RWPE2 (cell line): ENCODE results near the gene ZBTB3.
A peak's percentile ranks its signal among the peaks of the same experiment; 100 is the strongest.

ENCODE experiments used
- ATAC-seq: fragments of 200-7000 bp; cut with Tn5 transposase; 3 replicates; pipeline ENCODE4 v1.9.1; 2021; ENCODE audit warnings: low read depth
- DNase-seq: peaks from one replicate; pipeline ENCODE4 v3.0.0-alpha.2; 2020; ENCODE audit warnings: low spot score
- H3K27ac ChIP-seq: fragments of 450-650 bp; 2 replicates; pipeline ENCODE4 v1.5.1; 2017; ENCODE audit warnings: mild to moderate bottlenecking; ENCODE audit not compliant: poor library complexity, severe bottlenecking
- H3K27me3 ChIP-seq: fragments of 250-450 bp; sonication (Bioruptor Pico); 2 replicates; pipeline ENCODE4 v1.5.1; 2021; ENCODE audit warnings: mild to moderate bottlenecking, moderate library complexity; ENCODE audit not compliant: insufficient read depth, poor library complexity, severe bottlenecking
- H3K36me3 ChIP-seq: fragments of 250-450 bp; sonication (Bioruptor Pico); 2 replicates; pipeline ENCODE4 v1.5.1; 2020; ENCODE audit warnings: low read depth, mild to moderate bottlenecking, moderate library complexity
- H3K4me1 ChIP-seq: fragments of 250-450 bp; sonication (Bioruptor Pico); 2 replicates; pipeline ENCODE4 v1.5.1; 2021; ENCODE audit warnings: mild to moderate bottlenecking, moderate library complexity; ENCODE audit not compliant: insufficient read depth, poor library complexity, severe bottlenecking
- H3K4me3 ChIP-seq: fragments of 250-450 bp; sonication (Bioruptor Pico); 2 replicates; pipeline ENCODE4 v1.5.1; 2021; ENCODE audit warnings: mild to moderate bottlenecking, moderate library complexity; ENCODE audit not compliant: severe bottlenecking
- H3K9me3 ChIP-seq: fragments of 250-450 bp; sonication (Bioruptor Pico); 2 replicates; pipeline ENCODE4 v1.5.1; 2021; ENCODE audit warnings: mild to moderate bottlenecking, moderate library complexity; ENCODE audit not compliant: severe bottlenecking
- CTCF ChIP-seq: fragments of 450-650 bp; IDR thresholded peaks from one replicate; pipeline ENCODE4 v1.5.1; 2017; ENCODE audit warnings: mild to moderate bottlenecking, moderate library complexity; ENCODE audit not compliant: poor library complexity, severe bottlenecking

ZBTB3 gene

GRCh38 chr11:62787005-62787759, 33.2 kb upstream of the ZBTB3 start, which contains the start of gene TMEM179B:
TMEM179B (plus strand) TSS chr11:62787402; CDS start chr11:62787432, 30 bp downstream.
- H3K4me3 ChIP-seq = peak within 1 kb of the TSS; percentile 89
- DNase-seq (peak; percentile 98), ATAC-seq (peak; percentile 66)
- peak within 1 kb of the TSS; percentile 90 for H3K27ac ChIP-seq
- no peaks in the 10 kb centered on the region for H3K27me3 ChIP-seq
- H3K9me3 ChIP-seq = no peaks in the 10 kb centered on the region
- peak; percentile 79 for TF ChIP-seq CTCF
- peaks cover 36% of the 10 kb centered on the region for H3K36me3 ChIP-seq
- peaks cover 8% of the 10 kb centered on the region for H3K4me1 ChIP-seq

DNA sequence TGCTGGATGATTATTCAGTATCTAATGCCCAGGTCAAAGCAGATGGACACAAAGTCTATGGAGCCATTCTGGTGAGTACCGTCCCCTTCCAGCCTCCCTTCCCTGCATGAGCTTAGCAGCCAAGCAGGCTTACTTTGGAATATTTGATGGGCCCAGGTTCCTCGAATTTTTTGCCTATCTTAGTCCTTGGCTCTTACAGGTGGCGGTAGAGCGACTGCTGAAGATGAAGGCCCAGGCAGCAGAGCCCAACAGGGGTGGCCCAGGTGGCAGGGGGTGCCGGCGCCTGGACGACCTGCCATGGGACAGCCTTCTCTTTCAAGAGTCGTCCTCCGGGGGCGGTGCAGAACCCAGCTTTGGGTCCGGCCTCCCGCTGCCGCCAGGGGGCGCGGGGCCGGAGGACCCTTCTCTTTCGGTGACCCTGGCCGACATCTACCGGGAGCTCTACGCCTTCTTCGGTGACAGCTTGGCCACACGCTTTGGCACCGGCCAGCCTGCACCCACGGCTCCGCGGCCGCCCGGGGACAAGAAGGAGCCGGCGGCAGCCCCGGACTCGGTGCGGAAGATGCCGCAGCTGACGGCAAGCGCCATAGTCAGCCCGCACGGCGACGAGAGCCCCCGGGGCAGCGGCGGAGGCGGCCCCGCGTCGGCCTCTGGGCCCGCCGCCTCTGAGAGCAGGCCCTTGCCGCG, 32.5 kb upstream of the ZBTB3 start:
- peak; percentile 80 for DNase-seq
- no peaks in the 10 kb centered on the region for H3K27me3 ChIP-seq
- H3K4me1 ChIP-seq = peaks cover 6% of the 10 kb centered on the region
- TF ChIP-seq CTCF = peak; percentile 97
- peak overlapping the region; percentile 90 for H3K27ac ChIP-seq
- H3K4me3 ChIP-seq = peak overlapping the region; percentile 89
- peaks cover 31% of the 10 kb centered on the region for H3K36me3 ChIP-seq
- H3K9me3 ChIP-seq = no peaks in the 10 kb centered on the region
- peak; percentile 66 for ATAC-seq

- H3K27ac ChIP-seq = no peak overlapping the region
- H3K4me1 ChIP-seq = no peaks in the 10 kb centered on the region
- no peak for TF ChIP-seq CTCF
- DNase-seq (no peak), ATAC-seq (no peak)
- no peaks in the 10 kb centered on the region for H3K27me3 ChIP-seq
- H3K4me3 ChIP-seq = no peak overlapping the region
- peaks cover 18% of the 10 kb centered on the region for H3K36me3 ChIP-seq
- no peaks in the 10 kb centered on the region for H3K9me3 ChIP-seq
Observed at GRCh38 chr11:62782753-62783152, 28.8 kb upstream of the ZBTB3 start.

- ATAC-seq (no peak), DNase-seq (no peak)
- Histone ChIP-seq H3K4me3 (no peak overlapping the region), H3K9me3 (no peaks in the 10 kb centered on the region), H3K27me3 (no peaks in the 10 kb centered on the region), H3K4me1 (no peaks in the 10 kb centered on the region), H3K27ac (no peak overlapping the region), H3K36me3 (peaks cover 17% of the 10 kb centered on the region)
- TF ChIP-seq CTCF = no peak
Observed at GRCh38 chr11:62778441-62778840, 24.5 kb upstream of the ZBTB3 start.

GRCh38 chr11:62777389-62777788, 23.4 kb upstream of the ZBTB3 start:
- Histone ChIP-seq H3K27me3 (no peaks in the 10 kb centered on the region), H3K4me3 (no peak overlapping the region), H3K4me1 (no peaks in the 10 kb centered on the region), H3K27ac (no peak overlapping the region), H3K9me3 (no peaks in the 10 kb centered on the region), H3K36me3 (peaks cover 10% of the 10 kb centered on the region)
- ATAC-seq (no peak), DNase-seq (no peak)
- no peak for TF ChIP-seq CTCF
